ENCODE results near the gene CIC. TPM values are rescaled to one million over a fixed set of nuclear protein-coding genes. Genes with fewer than 3 reads are reported as not detected.

CIC gene
- total RNA-seq, 1 experiment from 2014 or later, result 54.0 TPM

DNA sequence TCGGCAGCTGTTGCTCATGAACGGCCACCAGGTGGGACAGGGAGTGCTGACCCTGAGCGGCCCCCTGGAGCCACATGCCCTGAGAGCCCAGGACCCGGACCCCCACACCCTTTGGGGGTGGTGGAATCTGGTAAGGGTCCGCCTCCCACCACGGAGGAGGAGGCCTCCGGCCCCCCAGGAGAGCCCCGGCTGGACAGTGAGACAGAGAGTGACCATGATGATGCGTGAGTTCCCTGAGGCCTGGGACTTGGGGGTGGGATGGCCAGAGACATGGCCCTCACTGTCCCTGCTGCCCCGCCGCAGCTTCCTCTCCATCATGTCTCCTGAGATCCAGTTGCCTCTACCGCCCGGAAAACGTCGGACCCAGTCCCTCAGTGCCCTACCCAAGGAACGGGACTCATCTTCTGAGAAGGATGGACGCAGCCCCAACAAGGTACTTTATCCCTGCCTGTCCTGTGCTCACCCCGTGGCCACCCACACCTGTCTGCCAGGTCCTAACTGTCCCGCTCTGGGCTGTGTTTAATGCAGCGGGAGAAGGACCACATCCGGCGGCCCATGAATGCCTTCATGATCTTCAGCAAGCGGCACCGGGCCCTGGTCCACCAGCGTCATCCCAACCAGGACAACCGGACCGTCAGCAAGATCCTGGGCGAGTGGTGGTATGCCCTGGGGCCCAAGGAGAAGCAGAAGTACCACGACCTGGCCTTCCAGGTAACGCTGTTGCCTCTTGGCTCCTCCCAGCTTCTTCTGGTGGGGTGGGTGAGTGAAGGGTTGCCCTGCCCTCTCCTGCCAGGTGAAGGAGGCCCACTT, 18.2 kb downstream of the CIC start:
- Histone ChIP-seq H2BK20ac (ENCODE audit: low read depth, low read length, poor library complexity, severe bottlenecking) (no peak overlapping the region), H2BK12ac (ENCODE audit: insufficient read length, low read depth, low read length) (no peak overlapping the region), H3K4me2 (ENCODE audit: insufficient read depth, insufficient read length, low read length) (no peak overlapping the region), H2BK120ac (ENCODE audit: low read depth, low read length, poor library complexity, severe bottlenecking) (no peak overlapping the region), H3K9ac (ENCODE audit: extremely low read depth, insufficient read length, low read length) (no peak overlapping the region), H3K79me2 (ENCODE audit: insufficient read depth, low read length) (peaks cover 3% of the 10 kb centered on the region; the same call in 1 of the 2 replicates), H2BK5ac (ENCODE audit: insufficient read length, low read length) (no peak overlapping the region), H3K4me1 (ENCODE audit: insufficient read depth, low read length) (peaks cover 7% of the 10 kb centered on the region; the same call in 1 of the 2 replicates), H4K91ac (ENCODE audit: insufficient read length, low read depth, low read length) (no peak overlapping the region), H3K4ac (ENCODE audit: low read depth, low read length) (no peak overlapping the region), H3K23ac (ENCODE audit: insufficient read length, low read depth, low read length) (no peak overlapping the region), H3K79me1 (ENCODE audit: insufficient read depth, low read depth, low read length, poor library complexity, severe bottlenecking) (peaks cover 11% of the 10 kb centered on the region), H3K23me2 (ENCODE audit: insufficient read length, low read depth, low read length, poor library complexity, severe bottlenecking) (peaks cover 11% of the 10 kb centered on the region), H4K8ac (replicated peaks; ENCODE audit: insufficient read length, low read depth, low read length) (no peak overlapping the region), H3K27ac (ENCODE audit: insufficient read length, low read depth, low read length) (no peak overlapping the region), H3K14ac (ENCODE audit: insufficient read depth, low read length) (no peak overlapping the region), H2AFZ (ENCODE audit: low read length) (no peak overlapping the region), H3K56ac (ENCODE audit: insufficient read length, low read depth, low read length) (no peak overlapping the region), H4K5ac (ENCODE audit: insufficient read length, low read depth, low read length) (no peak overlapping the region), H3K9me3 (ENCODE audit: control insufficient read depth, low read depth, low read length) (no peaks in the 10 kb centered on the region), H3K27me3 (ENCODE audit: insufficient read depth, low read length) (no peaks in the 10 kb centered on the region), H3T11ph (ENCODE audit: low read length) (no peak overlapping the region), H4K20me1 (ENCODE audit: control insufficient read depth, insufficient read depth, insufficient read length) (peaks cover 3% of the 10 kb centered on the region), H2BK15ac (ENCODE audit: low read depth, low read length) (no peak overlapping the region), H2AK5ac (ENCODE audit: insufficient read length, low read length) (no peak overlapping the region), H3K18ac (ENCODE audit: insufficient read length, low read depth, low read length) (no peak overlapping the region)
- H3K4me1 Mint-ChIP-seq, result peaks cover 19 to 39% of the 10 kb centered on the region in 2 experiments
- H3K27me3 Mint-ChIP-seq (ENCODE audit: low read depth), result no peaks in the 10 kb centered on the region; the same call in 1 of the 2 replicates
- WGBS (ENCODE audit: extremely low coverage, insufficient read length, low lambda C conversion rate), result no CpG with 5 or more reads among the region's 30 CpGs
- TF ChIP-seq, protein P1, sequence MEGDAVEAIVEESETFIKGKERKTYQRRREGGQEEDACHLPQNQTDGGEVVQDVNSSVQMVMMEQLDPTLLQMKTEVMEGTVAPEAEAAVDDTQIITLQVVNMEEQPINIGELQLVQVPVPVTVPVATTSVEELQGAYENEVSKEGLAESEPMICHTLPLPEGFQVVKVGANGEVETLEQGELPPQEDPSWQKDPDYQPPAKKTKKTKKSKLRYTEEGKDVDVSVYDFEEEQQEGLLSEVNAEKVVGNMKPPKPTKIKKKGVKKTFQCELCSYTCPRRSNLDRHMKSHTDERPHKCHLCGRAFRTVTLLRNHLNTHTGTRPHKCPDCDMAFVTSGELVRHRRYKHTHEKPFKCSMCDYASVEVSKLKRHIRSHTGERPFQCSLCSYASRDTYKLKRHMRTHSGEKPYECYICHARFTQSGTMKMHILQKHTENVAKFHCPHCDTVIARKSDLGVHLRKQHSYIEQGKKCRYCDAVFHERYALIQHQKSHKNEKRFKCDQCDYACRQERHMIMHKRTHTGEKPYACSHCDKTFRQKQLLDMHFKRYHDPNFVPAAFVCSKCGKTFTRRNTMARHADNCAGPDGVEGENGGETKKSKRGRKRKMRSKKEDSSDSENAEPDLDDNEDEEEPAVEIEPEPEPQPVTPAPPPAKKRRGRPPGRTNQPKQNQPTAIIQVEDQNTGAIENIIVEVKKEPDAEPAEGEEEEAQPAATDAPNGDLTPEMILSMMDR (conservative IDR thresholded peaks at IDR 0.05), result no peak
- peak; percentile 33 for DNase-seq
- H3K27ac Mint-ChIP-seq, result peak overlapping the region in 1 of 3 experiments; percentile 54; a peak in 1 of 7 replicates
- H3K36me3 Mint-ChIP-seq (ENCODE audit: insufficient read depth in 1 of 3, low read depth in 3 of 3), result peaks cover 18 to 46% (median 44%) of the 10 kb centered on the region in 3 experiments
- H3K9me3 Mint-ChIP-seq, result no peaks in the 10 kb centered on the region
- no peak overlapping the region for H3K4me3 Mint-ChIP-seq
